Brain pericyte (primary cell): ENCODE results near the gene RPS6KA5.
A peak's percentile ranks its signal among the peaks of the same experiment; 100 is the strongest.
"Not testable (repeated sequence)": the region's sequence is repeated elsewhere in the genome, so short reads cannot be mapped to it uniquely, and the experiment has no call there.

Source experiments
- DNase-seq: peaks from one replicate; pipeline ENCODE4 v3.0.0-alpha.2; 2012; ENCODE audit warnings: low read depth, low spot score

RPS6KA5 gene

GRCh38 chr14:90940318-90940962 is 120.0 kb downstream of the RPS6KA5 start:
- no peak for DNase-seq

GRCh38 chr14:90939252-90939795 is 121.1 kb downstream of the RPS6KA5 start:
- not testable (repeated sequence) for DNase-seq

GRCh38 chr14:90938615-90939014 is 121.8 kb downstream of the RPS6KA5 start:
- DNase-seq = no peak

GRCh38 chr14:90936757-90937440 is 123.5 kb downstream of the RPS6KA5 start:
- DNase-seq = no peak

- no peak for DNase-seq
These were observed 135.7 kb downstream of the RPS6KA5 start for GRCh38 chr14:90924621-90925340.

- no peak for DNase-seq
These were observed 138.3 kb downstream of the RPS6KA5 start for GRCh38 chr14:90922141-90922540.

- DNase-seq = no peak
These were observed 149.3 kb downstream of the RPS6KA5 start for GRCh38 chr14:90911121-90911520.

GRCh38 chr14:90907178-90907577 is 153.3 kb downstream of the RPS6KA5 start:
- DNase-seq = no peak

GRCh38 chr14:90905531-90905930 is 154.9 kb downstream of the RPS6KA5 start:
- DNase-seq = no peak

GRCh38 chr14:90903101-90903500 is 157.3 kb downstream of the RPS6KA5 start:
- DNase-seq = peak; percentile 8

GRCh38 chr14:90900476-90901083 is 159.9 kb downstream of the RPS6KA5 start:
- no peak for DNase-seq

- no peak for DNase-seq
These were observed 163.4 kb downstream of the RPS6KA5 start for GRCh38 chr14:90897022-90897421.

GRCh38 chr14:90894241-90894640 is 166.2 kb downstream of the RPS6KA5 start:
- DNase-seq = no peak

GRCh38 chr14:90893510-90893909 is 166.9 kb downstream of the RPS6KA5 start:
- DNase-seq = no peak

GRCh38 chr14:90892970-90893369 is 167.5 kb downstream of the RPS6KA5 start:
- no peak for DNase-seq

GRCh38 chr14:90891326-90891725 is 169.1 kb downstream of the RPS6KA5 start:
- DNase-seq = no peak

- no peak for DNase-seq
These were observed 170.0 kb downstream of the RPS6KA5 start for GRCh38 chr14:90890322-90891020.

GRCh38 chr14:90886297-90886815 is 174.1 kb downstream of the RPS6KA5 start:
- no peak for DNase-seq

GRCh38 chr14:90883782-90884181 is 176.7 kb downstream of the RPS6KA5 start:
- DNase-seq = no peak

- no peak for DNase-seq
These were observed 177.2 kb downstream of the RPS6KA5 start for GRCh38 chr14:90883197-90883596.

GRCh38 chr14:90880282-90880681 is 180.2 kb downstream of the RPS6KA5 start:
- no peak for DNase-seq
